Thyroid gland (tissue), 4 donors: ENCODE measurements around the gene CALHM2. TPM values are rescaled to one million over a fixed set of nuclear protein-coding genes. Genes with fewer than 3 reads are reported as not detected.

Experiments
- DNase-seq, 2 donors: peaks; one replicate each; pipeline ENCODE4 v3.0.0-alpha.2; 2019
- H3K27ac ChIP-seq, 3 donors: fragments of 200-600 bp; sonication (generic); 1 replicate in 2 of 3; 2 replicates in 1 of 3; pipeline ENCODE4 v1.5.1; 2016 to 2019; ENCODE audit warnings: mild to moderate bottlenecking in 1 of 3, moderate library complexity in 1 of 3
- H3K27me3 ChIP-seq: fragments of 200-600 bp; sonication (generic); one replicate; pipeline ENCODE4 v1.5.1; 2019
- H3K36me3 ChIP-seq, 2 donors: fragments of 200-600 bp; sonication (generic); one replicate each; pipeline ENCODE4 v1.5.1; 2016 to 2019
- H3K4me1 ChIP-seq, 2 donors: fragments of 200-600 bp; sonication (generic); one replicate each; pipeline ENCODE4 v1.5.1; 2017 to 2019
- H3K4me3 ChIP-seq, 3 donors: fragments of 200-600 bp; sonication (generic); replicated peaks in 1 of 3; 1 replicate in 2 of 3; 2 replicates in 1 of 3; pipeline ENCODE4 v1.5.1; 2016; ENCODE audit warnings: mild to moderate bottlenecking in 1 of 3
- H3K9me3 ChIP-seq: fragments of 200-600 bp; sonication (generic); one replicate; pipeline ENCODE4 v1.5.1; 2017
- CTCF ChIP-seq, 6 experiments: fragments of 200-600 bp in 3 of 6; fragments of 450-650 bp in 3 of 6; sonication (generic) in 3 of 6; IDR thresholded peaks; one replicate each; pipeline ENCODE4 v1.5.1; 2016 to 2019; ENCODE audit warnings: antibody characterized with exemption in 6 of 6, mild to moderate bottlenecking in 2 of 6, inconsistent platforms in 1 of 6, moderate library complexity in 1 of 6
- POLR2A ChIP-seq, 2 donors: fragments of 450-650 bp; IDR thresholded peaks; one replicate each; pipeline ENCODE4 v1.6.1; 2017; ENCODE audit warnings: antibody characterized with exemption in 2 of 2, mild to moderate bottlenecking in 2 of 2, moderate library complexity in 1 of 2
- WGBS, 2 donors: methylation state at CpG; one replicate each; pipeline ENCODE4 v1.1.5; 2017; 5-methylcytosine and 5-hydroxymethylcytosine counted together
- intact Hi-C: fragments of 100-400 bp; cut with DNase I; formaldehyde crosslinking; loops from one replicate; pipeline ENCODE4 v1.15.1; 2023
- total RNA-seq, 4 donors: library from RNA; depleted of rRNA; stranded (reverse); fragments of >200 nt; gene quantifications; one replicate each; pipeline ENCODE4 v1.2.3, GENCODE V29; 2016

Gene CALHM2
- total RNA-seq, 4 donors from 2014 or later, result 16.0 to 47.3 (median 32.8) TPM

- Histone ChIP-seq H3K36me3 (no peaks in the 10 kb centered on the region), H3K4me3 (no peak overlapping the region), H3K4me1 (peaks cover 5 to 11% of the 10 kb centered on the region in 2 donors), H3K27ac (no peak overlapping the region), H3K9me3 (no peaks in the 10 kb centered on the region), H3K27me3 (no peaks in the 10 kb centered on the region)
- TF ChIP-seq CTCF (IDR thresholded peaks at IDR 0.05), result no peak
- TF ChIP-seq POLR2A (IDR thresholded peaks at IDR 0.05), result no peak
- peak in 1 of 2 donors; percentile 47 for DNase-seq
- intact Hi-C loops, result no loop called here
- WGBS, 2 donors, result 56 to 76% methylated on average over 15 to 18 of the region's 25 CpGs
These were observed 3.1 kb upstream of the CALHM2 start for GRCh38 chr10:103455235-103455634.

DNA sequence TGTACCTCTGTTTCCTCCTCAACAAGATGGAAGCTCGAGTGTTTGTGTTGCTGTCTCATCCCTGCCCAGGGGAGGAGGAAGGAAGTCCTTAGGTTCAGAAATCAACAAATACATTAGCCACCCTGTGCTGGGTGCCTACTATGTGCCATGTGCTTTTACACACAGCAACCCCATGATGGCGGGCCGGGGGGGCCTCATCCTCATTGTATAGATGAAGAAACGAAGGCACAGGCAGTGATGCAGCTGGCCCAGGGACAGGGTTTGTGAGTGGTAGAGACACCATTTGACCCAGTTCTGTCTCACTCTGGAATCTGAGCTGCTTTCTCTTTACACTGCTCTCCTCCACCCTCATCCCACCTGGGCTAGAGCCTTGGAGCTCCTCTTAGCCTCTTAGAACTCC lies 1.9 kb upstream of the CALHM2 start:
- 90 to 92% methylated on average over 4 of the region's 4 CpGs for WGBS, 2 donors
- intact Hi-C loops, result no loop called here
- Histone ChIP-seq H3K4me3 (no peak overlapping the region), H3K27me3 (no peaks in the 10 kb centered on the region), H3K36me3 (peaks cover 2 to 4% of the 10 kb centered on the region in 2 donors), H3K9me3 (no peaks in the 10 kb centered on the region), H3K27ac (no peak overlapping the region), H3K4me1 (peaks cover 5 to 17% of the 10 kb centered on the region in 2 donors)
- no peak for DNase-seq
- TF ChIP-seq CTCF (IDR thresholded peaks at IDR 0.05), result no peak
- TF ChIP-seq POLR2A (IDR thresholded peaks at IDR 0.05), result no peak

- 33 to 42% methylated on average over 18 to 25 of the region's 27 CpGs for WGBS, 2 donors
- no peaks in the 10 kb centered on the region for H3K27me3 ChIP-seq
- intact Hi-C loops, result no loop called here
- H3K27ac ChIP-seq, result peak overlapping the region; percentile 18 to 81 (median 64)
- H3K36me3 ChIP-seq, result peaks cover 6 to 9% of the 10 kb centered on the region in 2 donors
- TF ChIP-seq POLR2A (IDR thresholded peaks at IDR 0.05) (no peak), CTCF (IDR thresholded peaks at IDR 0.05) (no peak)
- H3K4me3 ChIP-seq, result peak overlapping the region in 2 of 3 donors; percentile 57 to 66
- no peaks in the 10 kb centered on the region for H3K9me3 ChIP-seq
- no peak for DNase-seq
- H3K4me1 ChIP-seq, result peaks cover 5 to 21% of the 10 kb centered on the region in 2 donors
These were observed 498 bp upstream of the CALHM2 start for GRCh38 chr10:103452506-103453230.

DNA sequence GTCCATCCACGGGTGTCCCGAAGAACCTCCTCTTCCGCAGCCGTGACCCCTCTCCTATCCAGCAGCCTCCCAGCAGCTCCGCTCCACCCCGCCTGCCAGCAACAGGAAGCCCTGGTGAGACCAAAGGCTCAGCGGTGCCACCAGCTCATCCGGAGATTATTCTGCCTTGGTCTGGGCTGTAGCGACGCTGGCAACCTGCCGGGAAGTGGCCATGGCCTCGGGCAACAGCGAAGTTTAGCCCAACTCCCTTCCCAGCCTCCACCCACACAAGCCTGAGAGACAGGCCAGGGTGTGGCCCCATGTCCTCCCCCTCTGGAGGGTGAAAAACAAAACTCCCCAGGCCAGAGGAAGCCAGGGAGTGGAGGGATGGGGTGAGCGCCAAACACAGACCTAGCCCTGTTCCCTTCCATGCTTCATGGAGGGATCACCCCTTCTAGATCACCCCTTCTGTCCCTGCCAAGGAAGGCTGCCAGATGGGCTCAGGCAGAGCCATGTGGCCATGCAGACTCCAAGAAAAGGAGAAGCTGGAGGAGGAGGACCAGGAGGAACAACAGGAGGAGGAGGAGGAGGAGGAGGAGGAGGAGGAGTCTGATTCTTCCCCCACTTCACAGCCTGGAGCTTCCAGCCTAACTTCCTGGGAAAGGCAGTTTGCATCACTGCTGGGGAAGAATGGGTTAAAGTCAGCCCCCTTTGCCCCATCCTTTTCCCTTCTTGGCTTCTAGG lies 918 bp downstream of the CALHM2 start:
- TF ChIP-seq CTCF (IDR thresholded peaks at IDR 0.05) (no peak), POLR2A (IDR thresholded peaks at IDR 0.05) (no peak)
- Histone ChIP-seq H3K27ac (peak overlapping the region; percentile 64 to 85 (median 81)), H3K4me1 (peaks cover 10 to 33% of the 10 kb centered on the region in 2 donors), H3K4me3 (peak overlapping the region in 2 of 3 donors; percentile 57 to 66), H3K27me3 (no peaks in the 10 kb centered on the region), H3K36me3 (peaks cover 14 to 23% of the 10 kb centered on the region in 2 donors), H3K9me3 (no peaks in the 10 kb centered on the region)
- DNase-seq, result peak in 1 of 2 donors; percentile 33
- 36 to 59% methylated on average over 14 of the region's 14 CpGs for WGBS, 2 donors
- intact Hi-C loops, result no loop called here
